GM18502 (cell line): ENCODE measurements around the gene CELA1.
"Not testable (repeated sequence)": the region's sequence is repeated elsewhere in the genome, so short reads cannot be mapped to it uniquely, and the experiment has no call there.

Source experiments
- ATAC-seq: cut with Tn5 transposase; IDR thresholded peaks from one replicate; pipeline ENCODE4 v1.9.1; 2021; ENCODE audit warnings: mild to moderate bottlenecking; ENCODE audit not compliant: unreplicated experiment, poor library complexity

CELA1 gene

DNA sequence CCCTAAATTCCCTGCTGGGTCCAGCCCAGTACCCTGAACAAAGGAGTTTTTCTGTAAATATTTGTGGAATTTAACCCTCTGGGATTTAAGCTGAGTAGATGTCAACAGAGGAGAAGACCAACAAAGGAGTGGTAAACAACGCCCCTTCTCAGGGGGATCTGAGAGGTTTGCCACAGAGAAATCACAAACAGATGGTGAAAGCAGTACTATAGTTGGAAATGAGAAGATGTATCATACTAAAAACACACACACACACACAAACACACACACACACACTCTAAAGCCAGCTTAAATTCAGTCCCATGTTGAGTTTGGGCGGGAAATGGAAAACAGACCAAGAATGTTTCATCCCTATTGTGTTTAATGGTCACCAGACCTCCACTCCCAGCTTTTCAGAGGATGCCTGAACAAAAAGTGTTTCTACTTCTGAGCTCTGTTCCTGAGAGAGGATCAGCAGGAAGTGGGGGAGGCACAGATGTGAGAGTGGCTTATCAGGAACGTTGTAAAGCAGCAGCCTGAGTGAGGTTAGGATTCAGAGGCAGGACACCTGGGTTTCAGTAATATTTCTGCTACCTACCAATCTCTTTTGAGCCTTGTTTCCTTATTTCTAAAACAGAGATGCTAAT, 25.7 kb downstream of the CELA1 start:
- no peak for ATAC-seq

- ATAC-seq, result no peak
These were observed 26.2 kb downstream of the CELA1 start for GRCh38 chr12:51320311-51320694.

GRCh38 chr12:51318846-51319599, 27.5 kb downstream of the CELA1 start:
- ATAC-seq, result peak; percentile 37

DNA sequence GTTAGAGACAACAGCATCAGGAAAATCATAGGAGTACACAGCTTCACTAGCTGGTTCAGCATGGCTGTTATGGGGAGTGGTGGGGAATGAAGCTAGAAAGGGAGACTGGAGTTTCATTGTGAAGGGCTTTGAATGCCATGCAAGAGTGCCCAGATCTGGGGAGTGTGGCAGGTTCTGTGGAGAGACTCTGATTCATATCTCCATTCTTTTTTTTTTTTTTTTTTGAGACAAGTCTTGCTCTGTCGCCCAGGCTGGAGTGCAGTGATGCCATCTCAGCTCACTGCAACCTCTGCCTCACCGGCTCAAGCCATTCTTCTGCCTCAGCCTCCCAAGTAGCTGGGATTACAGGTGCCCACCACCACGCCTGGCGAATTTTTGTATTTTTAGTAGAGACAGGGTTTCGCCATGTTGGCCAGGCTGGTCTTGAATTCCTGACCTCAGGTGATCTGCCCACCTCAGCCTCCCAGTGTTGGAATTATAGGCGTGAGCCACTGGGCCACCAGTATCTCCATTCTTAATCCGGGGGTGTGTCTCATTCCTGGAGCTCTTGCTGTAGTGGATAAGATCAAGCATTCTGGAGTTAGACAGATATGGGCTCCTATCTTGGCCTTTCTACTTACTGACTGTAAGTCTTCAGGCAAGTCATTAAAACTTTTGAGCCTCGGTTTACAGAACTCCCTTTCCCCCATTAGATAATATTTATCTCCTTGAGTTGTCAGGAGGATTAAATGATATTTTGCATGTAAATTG, 28.2 kb downstream of the CELA1 start:
- not testable (repeated sequence) for ATAC-seq

DNA sequence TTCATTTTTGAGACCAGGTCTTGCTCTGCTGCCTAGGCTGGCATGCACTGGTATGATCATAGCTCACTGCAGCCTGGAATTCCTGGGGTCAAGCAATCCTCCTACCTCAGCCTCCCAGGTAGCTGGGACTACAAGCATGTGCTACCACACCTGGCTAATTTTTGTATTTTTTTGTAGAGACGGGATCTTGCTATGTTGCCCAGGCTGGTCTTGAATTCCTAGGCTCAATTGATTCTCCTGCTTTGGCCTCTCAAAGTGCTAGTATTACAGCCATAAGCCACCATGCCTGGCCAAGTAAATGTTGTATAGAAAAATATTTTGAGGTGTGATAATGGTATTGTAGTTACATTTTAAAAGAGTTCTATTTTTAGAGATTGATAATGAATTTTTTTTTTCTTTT, 35.1 kb downstream of the CELA1 start:
- no peak for ATAC-seq

DNA sequence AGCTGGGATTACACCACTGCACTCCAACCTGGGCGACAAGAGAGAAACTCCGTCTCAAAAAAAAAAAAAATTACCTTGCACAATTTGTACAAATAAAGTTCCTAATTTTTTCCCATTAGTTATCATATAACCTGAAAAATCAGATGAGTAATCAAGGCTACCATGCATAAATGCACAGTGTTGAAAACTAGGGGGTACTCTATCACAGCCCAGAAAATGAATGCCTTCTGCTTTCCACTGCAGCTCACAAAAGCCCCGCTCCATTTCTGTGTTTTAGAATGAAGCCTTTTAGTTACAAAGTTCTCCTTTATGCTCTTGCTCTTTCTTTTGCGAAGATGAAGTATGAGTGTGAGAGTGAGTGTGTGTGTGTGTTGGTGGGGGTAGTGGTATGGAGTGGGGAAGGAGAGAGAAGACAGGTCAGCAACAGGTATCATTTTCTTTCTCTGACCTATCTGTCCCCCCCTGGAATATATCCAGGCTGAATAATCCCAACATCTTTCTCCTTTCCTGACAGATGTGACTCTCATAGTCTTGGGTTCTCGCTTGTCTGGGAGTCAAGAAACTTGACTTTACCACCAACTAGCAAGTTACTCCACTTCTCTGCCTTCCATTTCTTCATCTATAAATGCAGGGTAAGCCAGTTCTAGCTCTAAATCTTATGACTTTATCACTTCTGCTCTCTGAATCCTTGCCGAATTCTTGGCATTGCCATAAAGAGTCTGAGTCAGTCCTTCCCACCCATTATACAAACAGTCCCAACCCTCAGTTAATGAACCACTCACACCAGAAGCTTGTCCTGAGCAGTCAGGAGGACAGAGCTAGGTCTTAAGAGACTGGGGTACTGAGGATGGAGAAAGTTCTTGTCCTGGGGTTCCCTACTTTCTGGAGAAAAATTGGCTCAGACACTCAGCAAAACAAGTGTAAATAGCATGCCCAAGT, 38.6 kb downstream of the CELA1 start:
- no peak for ATAC-seq

DNA sequence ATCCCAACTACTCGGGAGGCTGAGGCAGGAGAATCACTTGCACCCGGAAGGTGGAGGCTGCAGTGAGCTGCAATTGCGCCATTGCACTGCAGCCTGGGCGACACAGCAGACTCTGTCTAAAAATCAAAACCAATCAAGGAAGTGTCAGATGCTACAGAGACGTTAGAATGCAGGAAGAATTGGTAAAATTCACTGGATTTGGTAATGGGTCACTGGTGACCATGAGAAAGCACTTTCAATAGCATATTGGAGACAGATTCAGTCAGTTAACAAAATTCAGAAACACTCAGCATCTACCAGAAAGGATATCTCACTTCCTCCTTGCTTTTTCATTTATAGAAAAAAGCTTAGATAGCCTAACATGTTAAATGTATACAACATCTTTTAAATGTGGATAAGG, 40.0 kb downstream of the CELA1 start:
- ATAC-seq, result no peak

DNA sequence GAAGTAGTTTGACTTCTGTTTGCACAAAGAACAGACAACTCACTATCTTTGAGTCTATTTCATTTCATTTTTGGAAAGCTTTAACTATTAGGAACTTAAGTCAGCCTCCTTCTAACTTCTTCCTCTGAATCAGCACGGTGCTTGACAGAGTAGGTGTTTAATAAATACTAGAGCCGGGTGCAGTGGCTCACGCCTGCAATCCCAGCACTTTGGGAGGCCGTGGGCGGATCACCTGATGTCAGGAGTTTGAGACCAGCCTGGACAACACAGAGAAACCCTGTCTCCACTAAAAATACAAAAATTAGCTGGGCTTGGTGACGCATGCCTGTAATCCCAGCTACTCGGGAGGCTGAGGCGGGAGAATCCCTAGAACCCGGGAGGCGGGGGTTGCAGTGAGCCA, 45.7 kb downstream of the CELA1 start:
- not testable (repeated sequence) for ATAC-seq

DNA sequence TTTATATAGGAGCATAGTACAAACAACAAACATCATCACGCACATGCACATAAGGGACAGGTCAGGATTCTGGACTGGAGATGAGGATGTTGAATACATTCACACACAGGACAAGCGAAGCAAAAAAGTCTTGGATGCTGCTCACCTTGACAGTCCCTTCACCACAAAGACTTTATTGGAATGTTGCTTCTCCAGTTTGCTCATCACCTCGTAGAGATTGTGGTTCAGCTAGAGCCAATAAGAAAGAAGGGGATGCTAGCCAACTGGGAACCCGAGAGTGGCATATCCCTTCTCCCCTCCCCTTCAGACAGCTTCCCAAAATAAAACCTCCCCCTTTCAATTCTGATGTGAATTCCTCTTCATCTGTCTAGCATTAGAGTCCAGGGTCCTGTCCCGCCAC, 50.8 kb downstream of the CELA1 start:
- no peak for ATAC-seq

DNA sequence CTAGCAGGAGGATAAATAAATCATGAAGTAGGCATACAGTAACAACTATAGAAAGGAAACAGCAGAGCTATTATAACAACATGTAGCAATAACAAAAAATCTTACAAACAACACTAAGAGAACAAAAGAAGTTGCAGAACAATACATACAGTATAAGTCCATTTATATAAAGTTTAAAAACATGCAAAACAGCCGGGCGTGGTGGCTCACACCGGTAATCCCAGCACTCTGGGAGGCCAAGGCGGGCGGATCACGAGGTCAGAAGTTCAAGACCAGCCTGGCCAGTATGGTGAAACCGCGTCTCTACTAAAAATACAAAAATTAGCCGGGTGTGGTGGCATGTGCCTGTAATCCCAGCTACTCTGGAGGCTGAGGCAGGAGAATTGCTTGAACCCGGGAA, 52.4 kb downstream of the CELA1 start:
- ATAC-seq, result not testable (repeated sequence)

DNA sequence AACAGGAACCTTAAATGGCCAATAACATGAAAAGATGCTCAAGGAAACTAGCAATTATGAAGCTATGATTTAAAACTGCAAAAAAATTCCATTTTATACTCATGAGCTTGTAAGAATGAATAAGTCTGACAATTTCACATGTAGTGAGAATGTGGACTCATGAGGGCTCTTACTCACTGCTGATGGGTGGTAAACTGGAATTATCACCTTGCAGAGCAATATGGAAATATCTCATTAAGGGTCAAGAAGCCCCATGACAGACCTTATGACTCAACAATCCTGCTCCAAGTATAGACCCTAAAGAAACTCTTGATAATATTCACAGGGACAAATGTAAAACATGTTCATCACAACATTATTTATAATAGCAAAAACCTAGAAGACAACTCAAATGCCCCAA, 52.8 kb downstream of the CELA1 start:
- no peak for ATAC-seq

DNA sequence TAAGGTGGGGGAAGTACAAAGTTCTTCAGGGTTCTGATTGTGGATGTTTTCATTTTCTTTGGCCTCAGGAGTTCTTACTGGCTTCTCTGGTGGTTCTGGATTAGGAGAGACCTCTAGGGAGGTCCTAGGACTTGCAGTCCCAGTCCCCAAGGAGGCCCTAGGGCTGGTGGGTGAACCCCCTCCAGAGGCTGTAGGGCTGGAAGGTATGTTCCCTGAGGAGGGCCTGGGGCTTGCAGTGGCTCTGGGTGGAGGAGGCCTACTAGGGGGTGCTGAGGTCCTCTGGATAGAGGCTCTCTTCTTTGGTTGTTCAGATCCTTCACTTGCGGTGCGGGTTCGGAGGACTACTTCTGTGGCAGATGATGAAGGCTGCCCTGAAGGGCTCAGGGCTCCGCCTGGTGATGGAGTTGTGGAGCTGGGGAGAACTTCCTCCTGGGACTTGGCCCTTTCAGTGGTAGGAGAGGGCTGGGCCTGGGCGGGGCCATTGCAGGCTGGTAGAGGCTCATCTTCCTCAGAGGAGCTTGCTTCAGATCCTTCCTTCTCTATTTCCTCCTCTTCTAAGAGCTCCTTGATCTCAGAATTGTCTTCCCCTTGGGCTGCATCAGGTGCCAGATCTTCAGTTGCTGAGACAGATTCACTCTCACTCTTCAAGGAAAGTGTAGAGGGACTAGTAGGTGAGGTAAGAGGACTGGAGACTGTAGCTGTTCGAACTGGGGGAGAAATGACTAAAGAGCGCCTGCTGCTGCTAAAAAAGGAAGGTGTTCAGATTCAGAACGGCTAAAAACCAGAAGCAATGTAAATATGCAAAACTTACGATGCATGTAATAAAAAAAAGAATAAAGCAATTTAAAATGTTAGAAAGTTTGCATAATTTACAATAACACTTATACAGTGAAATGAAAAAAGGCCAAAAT, 54.6 kb downstream of the CELA1 start:
- not testable (repeated sequence) for ATAC-seq

DNA sequence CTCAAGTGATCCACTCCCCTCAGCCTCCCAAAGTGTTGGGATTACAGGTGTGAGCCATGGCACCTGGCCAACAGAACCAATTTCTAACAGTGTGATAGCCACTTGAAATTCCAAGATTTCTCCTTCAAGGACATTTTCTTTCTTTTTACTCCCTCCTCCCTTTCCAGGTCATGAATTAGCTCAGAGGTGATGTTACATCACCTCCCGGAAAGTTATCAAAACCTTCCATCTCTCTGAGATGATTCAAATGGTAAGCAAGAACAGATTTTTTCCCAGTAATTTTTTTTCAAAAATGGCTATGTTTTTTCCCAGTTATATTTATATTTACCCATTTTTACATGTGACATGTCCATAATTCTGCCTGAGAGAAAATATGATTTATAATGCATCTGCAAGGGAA, 60.6 kb downstream of the CELA1 start:
- ATAC-seq, result no peak

DNA sequence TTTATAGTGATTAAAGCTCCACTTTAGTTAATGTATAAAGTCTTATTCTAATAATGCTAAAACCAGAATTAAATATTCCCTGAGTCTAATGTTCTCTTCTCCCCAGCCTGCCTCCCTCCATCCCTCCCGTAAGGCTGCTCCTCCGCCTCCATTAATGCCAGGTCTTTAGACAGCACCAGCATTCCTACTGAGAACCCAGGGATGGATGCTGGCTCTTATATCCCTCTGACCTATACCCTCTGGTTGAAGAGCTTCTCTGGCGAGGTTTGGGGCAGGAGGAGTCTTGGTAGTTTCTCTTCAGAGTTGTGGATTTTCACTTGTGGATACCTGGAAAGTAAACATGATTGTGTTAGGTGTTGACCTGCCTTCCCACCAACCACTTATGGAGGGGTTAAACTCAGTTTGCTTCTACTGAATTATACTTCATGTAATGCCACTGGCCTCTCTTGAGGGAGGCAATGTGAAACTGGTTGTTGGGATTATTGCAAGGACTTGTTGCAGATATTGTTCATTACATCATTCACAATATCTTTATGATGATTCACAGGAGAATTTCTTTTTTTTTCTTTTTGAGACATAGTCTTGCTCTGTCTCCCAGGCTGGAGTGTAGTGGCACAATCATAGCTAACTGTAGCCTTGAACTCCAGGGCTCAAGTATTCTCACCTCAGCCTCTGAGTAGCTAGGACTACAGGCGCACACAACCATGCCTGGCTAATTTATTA, 65.1 kb downstream of the CELA1 start:
- ATAC-seq, result no peak
